Stimulated activated CD8-positive, alpha-beta memory T cell treated with anti-CD3 and anti-CD28 coated beads, Interleukin-12 subunit alpha, Interleukin-12 subunit beta, amount 100 ng/mL, for 4 hours (primary cell): ENCODE data around the gene SPEN.

Experiments used
- DNase-seq: peaks from one replicate; pipeline ENCODE4 v3.0.0-alpha.2; 2020; ENCODE audit warnings: low read depth

Gene SPEN

GRCh38 chr1:15989776-15990175, 142.3 kb downstream of the SPEN start:
- DNase-seq, result no peak
